Retinal pigment epithelial cell (primary cell): Measurements from ENCODE around the gene DOCK6.

Source experiments
- DNase-seq: peaks from one replicate; pipeline ENCODE4 v3.0.0-alpha.2; 2010; ENCODE audit warnings: low read depth
- H3K4me3 ChIP-seq: 2 replicates; pipeline ENCODE4 v1.5.1; 2011; ENCODE audit warnings: mild to moderate bottlenecking, low read length, control low read depth, moderate library complexity
- TF ChIP-seq, protein P1 (sequence below): conservative IDR thresholded peaks from 2 replicates; pipeline ENCODE4 v1.5.1; 2011; ENCODE audit warnings: low read depth, low read length, control low read depth, inconsistent platforms

Gene DOCK6

DNA sequence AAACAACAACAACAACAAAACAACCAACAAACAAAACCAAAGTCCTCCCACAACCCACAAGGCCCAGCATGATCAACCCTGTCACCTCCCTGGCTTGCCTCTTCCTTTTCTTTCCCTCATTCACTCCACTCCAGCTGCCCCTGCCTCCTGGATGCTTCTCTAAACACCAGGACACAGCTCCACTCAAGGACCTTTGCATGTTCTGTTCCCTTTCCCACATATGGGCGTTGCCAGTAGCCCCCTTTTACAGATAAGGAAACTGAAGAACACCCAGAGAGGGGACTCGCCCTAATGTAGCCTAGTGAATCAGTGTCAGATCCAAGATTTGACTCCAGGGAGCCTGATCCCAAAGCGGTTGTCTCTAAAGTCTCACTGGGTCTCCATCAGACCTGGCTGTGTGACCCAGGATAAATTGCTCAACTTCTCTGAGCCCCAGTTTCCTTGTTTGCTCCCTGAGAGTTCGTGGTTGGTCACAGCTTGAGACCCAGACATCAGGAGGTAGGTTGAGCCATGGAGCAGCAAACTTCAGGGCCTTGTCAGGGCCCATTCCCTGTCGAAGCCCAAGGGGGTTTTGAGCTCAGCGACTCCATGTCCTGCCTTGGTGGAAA lies 3.0 kb upstream of the DOCK6 start:
- TF ChIP-seq, protein P1, sequence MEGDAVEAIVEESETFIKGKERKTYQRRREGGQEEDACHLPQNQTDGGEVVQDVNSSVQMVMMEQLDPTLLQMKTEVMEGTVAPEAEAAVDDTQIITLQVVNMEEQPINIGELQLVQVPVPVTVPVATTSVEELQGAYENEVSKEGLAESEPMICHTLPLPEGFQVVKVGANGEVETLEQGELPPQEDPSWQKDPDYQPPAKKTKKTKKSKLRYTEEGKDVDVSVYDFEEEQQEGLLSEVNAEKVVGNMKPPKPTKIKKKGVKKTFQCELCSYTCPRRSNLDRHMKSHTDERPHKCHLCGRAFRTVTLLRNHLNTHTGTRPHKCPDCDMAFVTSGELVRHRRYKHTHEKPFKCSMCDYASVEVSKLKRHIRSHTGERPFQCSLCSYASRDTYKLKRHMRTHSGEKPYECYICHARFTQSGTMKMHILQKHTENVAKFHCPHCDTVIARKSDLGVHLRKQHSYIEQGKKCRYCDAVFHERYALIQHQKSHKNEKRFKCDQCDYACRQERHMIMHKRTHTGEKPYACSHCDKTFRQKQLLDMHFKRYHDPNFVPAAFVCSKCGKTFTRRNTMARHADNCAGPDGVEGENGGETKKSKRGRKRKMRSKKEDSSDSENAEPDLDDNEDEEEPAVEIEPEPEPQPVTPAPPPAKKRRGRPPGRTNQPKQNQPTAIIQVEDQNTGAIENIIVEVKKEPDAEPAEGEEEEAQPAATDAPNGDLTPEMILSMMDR, result no peak
- no peak overlapping the region for H3K4me3 ChIP-seq
- no peak for DNase-seq

DNA sequence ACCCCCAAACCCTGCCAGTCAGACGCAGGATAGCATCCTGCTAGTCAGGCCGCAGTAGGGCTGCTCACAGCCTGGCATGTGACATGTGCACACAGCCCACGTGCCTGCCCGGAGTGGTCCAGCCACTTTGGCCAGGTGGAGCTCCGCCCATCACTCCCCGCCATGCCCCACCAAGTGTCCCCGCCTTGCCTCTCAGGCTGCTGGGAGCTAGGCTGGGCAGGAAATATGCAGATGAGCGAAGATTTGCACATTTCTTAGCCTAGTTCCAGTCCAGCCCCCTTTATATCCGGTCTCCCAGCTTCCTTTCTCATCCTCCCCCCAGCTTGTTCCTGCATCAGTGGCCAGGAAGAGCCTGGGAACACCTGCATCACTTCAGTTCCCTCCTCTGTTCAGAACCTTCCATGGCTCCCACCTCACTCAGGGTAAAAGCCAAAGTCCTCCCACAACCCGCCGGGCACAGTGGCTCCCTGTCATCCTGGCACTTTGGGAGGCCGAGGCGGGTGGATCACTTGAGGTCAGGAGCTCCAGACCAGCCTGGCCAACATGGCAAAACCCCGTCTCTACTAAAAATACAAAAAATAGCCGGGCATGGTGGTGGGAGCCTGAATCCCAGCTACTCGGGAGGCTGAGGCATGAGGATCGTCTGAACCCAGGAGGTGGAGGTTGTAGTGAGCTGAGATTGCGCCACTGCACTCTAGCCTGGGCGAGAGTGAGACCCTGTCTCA lies 2.3 kb upstream of the DOCK6 start:
- TF ChIP-seq, protein P1, result no peak
- no peak overlapping the region for H3K4me3 ChIP-seq
- DNase-seq, result no peak

DNA sequence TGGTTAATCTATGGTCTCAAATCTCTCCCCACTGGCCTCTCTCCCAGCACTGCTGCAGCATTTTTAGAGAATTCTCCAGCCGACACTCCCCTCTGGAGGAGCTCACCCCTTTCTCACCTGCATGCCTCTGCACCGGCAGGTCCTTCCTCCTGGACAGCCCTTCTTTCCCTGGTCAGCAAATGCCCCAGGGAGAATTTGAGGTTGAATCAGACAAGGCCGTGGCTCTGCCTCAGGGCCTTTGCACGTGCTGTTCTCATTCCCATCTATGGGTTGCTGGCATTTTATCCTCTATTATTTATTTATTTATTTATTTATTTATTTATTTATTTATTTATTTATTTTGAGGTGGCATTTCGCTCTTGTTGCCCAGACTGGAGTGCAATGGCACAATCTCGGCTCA lies 1.4 kb upstream of the DOCK6 start:
- DNase-seq, result no peak
- no peak overlapping the region for H3K4me3 ChIP-seq
- TF ChIP-seq, protein P1, result no peak

DNA sequence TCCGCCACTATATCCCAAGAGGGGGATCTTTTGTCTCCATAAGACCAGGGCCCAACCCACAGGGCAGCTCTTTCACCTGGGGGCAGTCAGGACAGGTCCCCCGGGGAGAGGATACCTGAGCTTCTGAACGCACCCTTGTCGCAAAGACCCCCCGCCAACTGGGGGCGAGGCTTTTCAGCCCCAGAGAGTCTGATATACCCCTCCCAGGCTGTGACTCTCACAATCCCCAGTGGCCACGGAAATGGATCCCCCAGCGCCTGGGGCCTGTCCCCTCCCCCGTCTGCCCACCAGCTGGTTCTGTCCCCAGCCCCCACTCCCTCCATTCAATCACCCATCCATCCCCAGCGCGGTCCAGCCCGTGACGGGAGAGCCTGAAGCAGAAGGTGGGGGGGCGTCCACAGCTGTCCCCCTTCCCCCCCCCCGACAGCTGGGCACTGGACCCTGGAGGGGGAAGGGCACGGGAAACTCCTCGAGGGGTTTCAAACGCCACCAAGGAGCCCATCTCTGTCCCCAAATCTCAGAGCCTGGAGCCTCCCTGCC lies 823 bp downstream of the DOCK6 start:
- TF ChIP-seq, protein P1, result no peak
- H3K4me3 ChIP-seq, result peak overlapping the region; percentile 57
- no peak for DNase-seq

DNA sequence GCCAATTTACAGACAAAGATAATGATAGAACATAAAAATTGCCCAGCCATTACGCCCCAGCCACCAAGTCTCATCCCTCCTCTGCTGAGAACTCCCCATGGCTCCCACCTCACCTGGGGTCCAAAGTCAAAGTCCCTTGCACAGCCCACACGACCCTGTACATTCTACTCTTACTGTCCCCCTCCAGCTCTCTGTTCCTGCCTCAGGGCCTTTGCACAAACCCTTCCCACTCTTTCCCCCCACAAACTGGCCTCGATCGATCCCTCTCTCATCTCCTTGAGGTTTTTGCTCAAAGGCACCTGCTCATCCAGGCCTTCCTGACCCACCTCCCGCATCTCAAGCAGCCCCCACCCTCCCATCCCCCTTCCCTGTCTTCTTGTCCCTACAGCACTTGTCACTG lies 1.3 kb downstream of the DOCK6 start:
- TF ChIP-seq, protein P1, result no peak
- H3K4me3 ChIP-seq, result no peak overlapping the region
- DNase-seq, result no peak

DNA sequence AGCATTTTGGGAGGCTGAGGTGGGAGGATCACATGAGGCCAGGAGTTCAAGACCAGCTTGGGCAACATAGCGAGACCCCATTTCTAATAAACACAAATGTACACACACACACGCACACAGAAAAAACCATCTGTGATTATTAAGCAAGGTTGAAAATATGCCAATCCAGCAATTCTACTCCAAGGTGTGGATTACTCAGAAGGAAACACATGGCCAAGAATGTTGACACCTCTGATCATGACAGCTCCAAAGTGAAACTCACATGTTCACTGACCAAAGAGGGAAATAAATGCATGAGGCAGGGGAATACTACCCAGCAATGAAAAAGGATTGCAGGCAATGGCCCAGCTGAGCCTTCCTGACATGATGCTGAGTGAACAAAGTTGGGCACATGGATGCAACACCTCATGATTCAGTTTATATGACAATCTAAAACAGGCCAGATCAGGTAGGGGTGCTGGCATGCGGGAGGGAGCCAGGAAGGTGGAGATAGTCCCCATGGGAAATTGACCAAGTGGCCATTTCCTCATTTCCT lies 4.4 kb downstream of the DOCK6 start:
- H3K4me3 ChIP-seq, result no peak overlapping the region
- no peak for DNase-seq
- TF ChIP-seq, protein P1, result no peak

DNA sequence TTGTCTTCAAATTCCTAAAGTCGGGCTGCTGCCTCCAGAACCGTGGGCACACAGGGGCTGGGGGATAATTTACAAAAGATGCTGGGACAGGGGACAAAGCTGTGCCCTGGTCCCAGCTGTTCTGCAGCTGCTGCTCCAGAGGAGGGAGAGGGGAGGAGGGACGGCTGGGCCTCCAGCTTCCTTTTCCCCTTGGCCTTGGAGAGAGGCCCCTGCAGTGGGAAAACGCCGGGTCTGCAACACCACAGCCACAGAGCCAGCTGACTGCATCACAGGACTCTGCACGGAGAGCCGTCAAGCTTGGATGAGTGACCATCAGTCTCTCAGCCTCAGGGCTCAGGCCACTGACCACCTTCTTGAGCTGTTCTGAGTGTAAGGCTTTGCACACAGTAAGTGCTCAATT lies 6.1 kb downstream of the DOCK6 start:
- H3K4me3 ChIP-seq, result no peak overlapping the region
- TF ChIP-seq, protein P1, result no peak
- no peak for DNase-seq
